Measurements from ENCODE around the gene NMT2. TPM values are rescaled to one million over a fixed set of nuclear protein-coding genes. Genes with fewer than 3 reads are reported as not detected.
"Not testable (repeated sequence)": the region's sequence is repeated elsewhere in the genome, so short reads cannot be mapped to it uniquely, and the experiment has no call there.

The NMT2 gene
- polyA plus RNA-seq, 3 donors = 0.35 to 1.1 (median 0.36) TPM

GRCh38 chr10:15209827-15210509, 41.5 kb upstream of the NMT2 start:
- Mint-ChIP-seq H3K9me3 (peaks cover 0 to 3% (median 0%) of the 10 kb centered on the region in 7 donors), H3K27me3 (ENCODE audit: low read depth in 3 of 3) (peaks cover 2 to 32% (median 27%) of the 10 kb centered on the region in 3 donors), H3K27ac (no peak overlapping the region), H3K4me3 (peak overlapping the region in 1 of 2 donors; percentile 35), H3K36me3 (no peaks in the 10 kb centered on the region), H3K4me1 (peaks cover 9% of the 10 kb centered on the region)
- DNase-seq = peak; percentile 17 to 62 (median 47)
- intact Hi-C loops (cut with micrococcal nuclease) = no loop called here
- Histone ChIP-seq H3K79me2 (ENCODE audit: insufficient read depth, low read length) (no peaks in the 10 kb centered on the region), H3K27ac (ENCODE audit: low read depth in 1 of 2, low read length in 2 of 2) (no peak overlapping the region), H3K36me3 (replicated peaks in 1 of 2; ENCODE audit: control insufficient read depth in 1 of 2, insufficient read depth in 2 of 2, low read length in 2 of 2) (no peaks in the 10 kb centered on the region), H3K9me3 (replicated peaks in 1 of 2; ENCODE audit: control insufficient read depth in 1 of 2, insufficient read depth in 1 of 2, low read length in 2 of 2) (no peaks in the 10 kb centered on the region), H3K4me3 (replicated peaks in 1 of 3; ENCODE audit: low read depth in 2 of 3, low read length in 3 of 3) (no peak overlapping the region), H3K27me3 (ENCODE audit: control insufficient read depth in 2 of 2, insufficient read depth in 2 of 2, low read length in 2 of 2) (peaks cover 0 to 7% of the 10 kb centered on the region in 2 donors), H4K20me1 (ENCODE audit: insufficient read depth, low read length) (no peaks in the 10 kb centered on the region), H3K4me2 (replicated peaks; ENCODE audit: extremely low read depth, low read length, poor library complexity, severe bottlenecking) (no peak overlapping the region), H2AFZ (ENCODE audit: insufficient read depth, low read depth, low read length, poor library complexity, severe bottlenecking) (peak overlapping the region; percentile 29), H3K9ac (ENCODE audit: insufficient read depth, low read length, poor library complexity, severe bottlenecking) (no peak overlapping the region), H3K4me1 (ENCODE audit: control insufficient read depth in 1 of 2, insufficient read depth in 2 of 2, low read length in 2 of 2) (peaks cover 0 to 3% of the 10 kb centered on the region in 2 donors)
- WGBS (ENCODE audit: insufficient coverage) = 46% methylated on average over 7 of the region's 14 CpGs
- TF ChIP-seq CTCF (IDR thresholded peaks at IDR 0.05) = peak; percentile 91

- Histone ChIP-seq H3K9ac (ENCODE audit: insufficient read depth, low read length, poor library complexity, severe bottlenecking) (no peak overlapping the region), H3K79me2 (ENCODE audit: insufficient read depth, low read length) (no peaks in the 10 kb centered on the region), H4K20me1 (ENCODE audit: insufficient read depth, low read length) (no peaks in the 10 kb centered on the region), H3K36me3 (replicated peaks in 1 of 2; ENCODE audit: control insufficient read depth in 1 of 2, insufficient read depth in 2 of 2, low read length in 2 of 2) (no peaks in the 10 kb centered on the region), H3K4me1 (ENCODE audit: control insufficient read depth in 1 of 2, insufficient read depth in 2 of 2, low read length in 2 of 2) (peaks cover 0 to 3% of the 10 kb centered on the region in 2 donors), H3K27me3 (ENCODE audit: control insufficient read depth in 2 of 2, insufficient read depth in 2 of 2, low read length in 2 of 2) (peaks cover 0 to 7% of the 10 kb centered on the region in 2 donors), H3K27ac (ENCODE audit: low read depth in 1 of 2, low read length in 2 of 2) (no peak overlapping the region), H3K9me3 (replicated peaks in 1 of 2; ENCODE audit: control insufficient read depth in 1 of 2, insufficient read depth in 1 of 2, low read length in 2 of 2) (no peaks in the 10 kb centered on the region), H2AFZ (ENCODE audit: insufficient read depth, low read depth, low read length, poor library complexity, severe bottlenecking) (no peak overlapping the region), H3K4me2 (replicated peaks; ENCODE audit: extremely low read depth, low read length, poor library complexity, severe bottlenecking) (no peak overlapping the region), H3K4me3 (replicated peaks in 1 of 3; ENCODE audit: low read depth in 2 of 3, low read length in 3 of 3) (no peak overlapping the region)
- no peak overlapping the region for H3K4me3 Mint-ChIP-seq
- peaks cover 9 to 33% (median 28%) of the 10 kb centered on the region in 3 donors for H3K27me3 Mint-ChIP-seq (ENCODE audit: low read depth in 3 of 3)
- no peak for TF ChIP-seq CTCF (IDR thresholded peaks at IDR 0.05)
- peak overlapping the region in 1 of 7 donors; percentile 83 for H3K27ac Mint-ChIP-seq
- H3K36me3 Mint-ChIP-seq = no peaks in the 10 kb centered on the region
- intact Hi-C loops (cut with micrococcal nuclease) = no loop called here
- H3K4me1 Mint-ChIP-seq = peaks cover 9% of the 10 kb centered on the region
- H3K9me3 Mint-ChIP-seq = peaks cover 0 to 3% (median 0%) of the 10 kb centered on the region in 7 donors
- DNase-seq = no peak
- 90% methylated on average over 2 of the region's 2 CpGs for WGBS (ENCODE audit: insufficient coverage)
Observed at GRCh38 chr10:15208221-15208620, 39.7 kb upstream of the NMT2 start.

- DNase-seq; H3K79me2 ChIP-seq (ENCODE audit: insufficient read depth, low read length); H3K9ac ChIP-seq (ENCODE audit: insufficient read depth, low read length, poor library complexity, severe bottlenecking); H4K20me1 ChIP-seq (ENCODE audit: insufficient read depth, low read length); H3K27ac Mint-ChIP-seq; H3K9me3 Mint-ChIP-seq; H3K27me3 ChIP-seq (ENCODE audit: control insufficient read depth in 2 of 2, insufficient read depth in 2 of 2, low read length in 2 of 2); H3K4me3 ChIP-seq (replicated peaks in 1 of 3; ENCODE audit: low read depth in 2 of 3, low read length in 3 of 3); H2AFZ ChIP-seq (ENCODE audit: insufficient read depth, low read depth, low read length, poor library complexity, severe bottlenecking); intact Hi-C loops (cut with micrococcal nuclease); H3K4me2 ChIP-seq (replicated peaks; ENCODE audit: extremely low read depth, low read length, poor library complexity, severe bottlenecking); H3K4me1 Mint-ChIP-seq; H3K27ac ChIP-seq (ENCODE audit: low read depth in 1 of 2, low read length in 2 of 2); H3K36me3 ChIP-seq (replicated peaks in 1 of 2; ENCODE audit: control insufficient read depth in 1 of 2, insufficient read depth in 2 of 2, low read length in 2 of 2); H3K36me3 Mint-ChIP-seq; H3K9me3 ChIP-seq (replicated peaks in 1 of 2; ENCODE audit: control insufficient read depth in 1 of 2, insufficient read depth in 1 of 2, low read length in 2 of 2); H3K4me1 ChIP-seq (ENCODE audit: control insufficient read depth in 1 of 2, insufficient read depth in 2 of 2, low read length in 2 of 2): not testable (repeated sequence)
- 100% methylated on average over 2 of the region's 4 CpGs for WGBS (ENCODE audit: insufficient coverage)
- H3K27me3 Mint-ChIP-seq (ENCODE audit: low read depth in 3 of 3) = peaks cover 9 to 36% (median 30%) of the 10 kb centered on the region in 3 donors
- H3K4me3 Mint-ChIP-seq = peak overlapping the region in 1 of 2 donors; percentile 35
Observed at GRCh38 chr10:15207410-15207809, 38.9 kb upstream of the NMT2 start.
